ENCODE data around the gene P4HA2. TPM values are rescaled to one million over a fixed set of nuclear protein-coding genes. Genes with fewer than 3 reads are reported as not detected.

P4HA2 gene
- total RNA-seq, 1 experiment from 2014 or later = 222 TPM

DNA sequence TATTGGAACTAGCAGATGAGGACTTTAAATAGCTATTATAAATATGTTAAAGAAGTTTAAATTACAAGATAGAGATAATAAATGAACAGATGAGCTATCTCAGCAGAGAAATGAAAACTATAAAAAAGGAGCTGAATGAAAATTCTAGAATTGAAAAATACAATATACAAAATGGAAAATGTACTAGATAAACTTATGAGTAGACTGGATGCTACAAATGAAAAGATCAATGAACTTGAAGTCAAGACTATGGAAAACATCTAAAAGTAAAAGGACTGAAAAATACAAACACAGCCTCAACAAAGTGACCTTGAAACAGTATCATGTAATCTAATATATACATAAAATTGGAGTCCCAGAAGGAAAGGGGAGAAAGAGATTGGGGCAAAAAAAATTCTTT, 19.2 kb upstream of the P4HA2 start:
- H3K36me3 ChIP-seq = no peaks in the 10 kb centered on the region
- H3K4me3 ChIP-seq = no peak overlapping the region
- H3K9me3 ChIP-seq (replicated peaks) = no peaks in the 10 kb centered on the region
- H3K4me1 ChIP-seq (replicated peaks) = 0 out of 2 replicates have a peak, but pooled peaks cover 3% of the 10 kb centered on the region
- H3K27ac ChIP-seq = no peak overlapping the region
- H3K27me3 ChIP-seq (replicated peaks) = no peaks in the 10 kb centered on the region
- no peak for DNase-seq (ENCODE audit: low read depth in 1 of 2, low spot score in 2 of 2)

DNA sequence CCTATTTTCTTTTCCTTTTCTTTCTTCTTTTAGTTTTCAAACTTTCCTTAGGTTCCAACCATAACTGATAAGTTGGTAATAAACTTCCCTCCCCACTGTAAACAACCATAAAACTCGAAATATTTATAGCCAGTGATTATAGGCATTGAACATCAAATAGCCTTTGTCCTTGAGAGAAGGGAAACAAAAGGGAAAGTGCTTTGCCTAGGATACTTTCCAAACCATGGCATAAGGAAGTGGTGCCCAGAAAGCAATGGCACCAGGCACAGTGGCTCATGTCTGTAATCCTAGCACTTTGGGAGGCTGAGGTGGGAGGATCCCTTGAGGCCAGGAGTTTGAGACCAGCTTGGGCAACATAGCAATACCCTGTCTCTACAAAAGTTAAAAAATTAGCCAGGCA, 17.9 kb upstream of the P4HA2 start:
- Histone ChIP-seq H3K9me3 (replicated peaks) (no peaks in the 10 kb centered on the region), H3K4me1 (replicated peaks) (no peaks in the 10 kb centered on the region), H3K27ac (no peak overlapping the region), H3K4me3 (no peak overlapping the region), H3K36me3 (no peaks in the 10 kb centered on the region), H3K27me3 (replicated peaks) (no peaks in the 10 kb centered on the region)
- no peak for DNase-seq (ENCODE audit: low read depth in 1 of 2, low spot score in 2 of 2)

DNA sequence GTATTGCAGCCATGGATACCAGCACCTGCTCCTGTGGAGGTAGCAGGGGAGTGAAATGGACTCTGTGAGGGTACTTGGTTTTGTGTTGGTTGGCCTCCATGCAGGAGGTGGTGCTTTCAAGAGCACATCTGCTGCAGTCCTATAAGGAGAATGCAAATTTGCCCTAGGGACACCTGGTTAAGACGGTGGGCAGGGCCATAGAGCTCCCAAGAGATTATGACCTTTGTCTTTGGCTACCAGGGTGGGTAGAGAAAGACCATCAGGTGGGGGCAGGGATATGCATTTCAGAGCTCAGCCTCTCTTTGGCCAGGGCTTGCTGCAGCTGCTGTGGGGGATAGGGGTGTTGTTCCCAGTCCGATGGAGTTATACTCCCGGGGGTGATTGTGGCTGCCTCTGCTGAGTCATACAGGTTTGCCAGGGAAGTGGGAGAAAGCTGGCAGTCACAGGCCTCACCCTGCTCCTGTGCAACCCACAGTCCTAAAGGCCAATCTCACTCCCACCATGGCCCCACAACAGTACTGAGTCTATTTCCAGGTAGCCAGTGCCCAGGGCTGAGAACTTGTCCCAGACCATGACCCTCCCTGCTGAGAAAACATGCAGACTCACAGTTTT, 15.8 kb upstream of the P4HA2 start:
- no peaks in the 10 kb centered on the region for H3K27me3 ChIP-seq (replicated peaks)
- DNase-seq (ENCODE audit: low read depth in 1 of 2, low spot score in 2 of 2) = peak in 1 of 2 experiments; percentile 39
- no peaks in the 10 kb centered on the region for H3K9me3 ChIP-seq (replicated peaks)
- no peak overlapping the region for H3K4me3 ChIP-seq
- H3K27ac ChIP-seq = no peak overlapping the region
- no peaks in the 10 kb centered on the region for H3K4me1 ChIP-seq (replicated peaks)
- H3K36me3 ChIP-seq = no peaks in the 10 kb centered on the region

DNA sequence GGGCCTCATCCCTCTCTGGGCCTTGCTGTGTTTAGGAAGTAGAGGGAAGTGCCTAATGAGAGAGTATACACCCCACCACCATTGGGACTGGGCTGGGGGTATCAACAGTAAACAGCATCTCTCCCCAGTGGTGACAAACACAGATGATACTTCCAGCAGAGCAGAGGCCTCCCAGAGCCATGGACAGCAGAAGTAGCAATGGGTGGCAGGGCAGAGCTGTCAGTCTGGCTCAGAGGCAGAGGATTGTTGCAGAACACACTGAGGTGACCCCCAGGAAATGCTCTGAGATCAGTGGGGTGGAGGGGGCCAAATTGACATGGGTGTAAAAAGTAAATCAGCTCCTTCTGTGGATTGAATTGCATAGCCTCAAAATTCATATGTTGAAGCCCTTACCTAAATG, 12.1 kb upstream of the P4HA2 start:
- Histone ChIP-seq H3K4me3 (no peak overlapping the region), H3K9me3 (replicated peaks) (no peaks in the 10 kb centered on the region), H3K27me3 (replicated peaks) (no peaks in the 10 kb centered on the region), H3K36me3 (no peaks in the 10 kb centered on the region), H3K4me1 (replicated peaks) (no peaks in the 10 kb centered on the region), H3K27ac (no peak overlapping the region)
- no peak for DNase-seq (ENCODE audit: low read depth in 1 of 2, low spot score in 2 of 2)

DNA sequence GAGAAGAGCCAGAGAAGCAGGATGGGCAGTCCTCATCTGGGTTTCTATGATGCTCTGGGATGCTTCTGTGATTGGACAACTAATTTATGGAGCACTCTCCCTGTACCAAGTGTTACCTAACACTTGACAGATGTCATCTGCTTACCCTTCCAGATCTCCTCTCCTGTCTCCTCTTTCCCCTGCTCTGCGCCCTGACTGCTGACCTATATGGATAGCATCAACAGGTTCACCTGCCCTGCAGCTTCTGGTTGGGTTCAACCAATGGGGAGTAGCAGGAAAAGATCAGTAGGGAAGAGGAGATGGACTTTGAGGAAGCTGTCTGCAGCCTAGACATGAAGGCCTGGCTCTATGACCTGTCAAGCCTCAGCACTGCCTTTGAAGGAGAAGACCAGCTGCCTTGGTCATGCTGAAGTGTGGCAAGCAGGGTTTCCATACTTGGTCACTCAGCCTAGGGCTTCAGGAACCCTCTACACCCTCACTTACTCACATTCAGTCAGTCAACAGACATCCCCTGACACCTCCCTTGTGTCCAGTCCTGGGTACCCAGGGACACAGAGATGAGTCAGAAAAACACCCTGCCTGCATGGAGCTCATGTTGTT, 11.3 kb upstream of the P4HA2 start:
- no peak overlapping the region for H3K27ac ChIP-seq
- DNase-seq (ENCODE audit: low read depth in 1 of 2, low spot score in 2 of 2) = no peak
- no peaks in the 10 kb centered on the region for H3K27me3 ChIP-seq (replicated peaks)
- H3K4me3 ChIP-seq = no peak overlapping the region
- H3K36me3 ChIP-seq = no peaks in the 10 kb centered on the region
- H3K4me1 ChIP-seq (replicated peaks) = no peaks in the 10 kb centered on the region
- no peaks in the 10 kb centered on the region for H3K9me3 ChIP-seq (replicated peaks)

DNA sequence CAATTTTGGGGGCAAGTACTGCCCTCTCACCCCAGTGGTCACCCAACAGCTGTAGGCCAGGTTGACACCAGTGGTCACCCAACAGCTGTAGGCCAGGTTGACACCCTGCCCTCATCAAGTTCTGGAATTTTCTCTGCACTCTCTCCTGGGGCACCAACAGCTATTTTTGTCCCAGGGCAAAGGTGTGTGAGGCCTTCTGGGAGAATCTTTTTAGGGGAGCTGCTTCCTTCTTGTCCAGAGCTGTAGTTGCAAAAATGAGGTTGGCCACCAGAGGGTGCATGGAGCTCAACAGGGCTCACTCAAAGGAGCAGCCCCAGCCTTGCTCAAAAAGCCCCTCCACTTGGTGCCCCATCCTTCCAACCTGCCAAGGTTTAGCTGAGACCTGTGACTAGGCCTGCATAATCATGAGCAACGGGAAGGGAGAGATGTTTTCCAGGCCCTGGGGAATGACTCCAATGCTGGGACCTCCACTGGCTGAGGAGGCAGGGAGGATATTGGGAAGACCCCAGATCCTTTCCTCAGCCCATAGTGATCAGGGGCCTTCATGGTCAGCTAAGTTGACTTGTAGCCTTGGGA, 10.6 kb upstream of the P4HA2 start:
- peak; percentile 69 to 87 for DNase-seq (ENCODE audit: low read depth in 1 of 2, low spot score in 2 of 2)
- H3K36me3 ChIP-seq = no peaks in the 10 kb centered on the region
- H3K4me3 ChIP-seq = no peak overlapping the region
- H3K4me1 ChIP-seq (replicated peaks) = no peaks in the 10 kb centered on the region
- no peaks in the 10 kb centered on the region for H3K9me3 ChIP-seq (replicated peaks)
- no peaks in the 10 kb centered on the region for H3K27me3 ChIP-seq (replicated peaks)
- H3K27ac ChIP-seq = no peak overlapping the region

DNA sequence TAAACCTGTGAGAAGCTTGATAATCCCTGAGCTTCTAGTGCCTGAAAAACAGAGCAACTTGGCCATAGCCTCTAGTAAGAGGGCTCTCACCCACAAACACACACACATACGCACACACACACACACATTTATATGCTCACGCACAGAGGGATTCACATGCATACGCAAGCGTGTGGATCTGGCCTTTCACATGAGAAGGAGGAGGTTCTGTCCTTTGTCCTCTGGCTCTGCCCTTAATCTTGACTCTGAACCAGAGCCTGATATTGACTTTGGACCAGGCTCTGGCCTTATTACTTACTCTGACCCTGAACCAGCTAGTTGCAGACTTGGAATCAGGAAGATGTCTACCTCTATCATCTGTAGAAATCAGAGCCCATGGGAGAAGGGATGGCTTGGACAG, 10.0 kb upstream of the P4HA2 start:
- H3K4me1 ChIP-seq (replicated peaks) = no peaks in the 10 kb centered on the region

DNA sequence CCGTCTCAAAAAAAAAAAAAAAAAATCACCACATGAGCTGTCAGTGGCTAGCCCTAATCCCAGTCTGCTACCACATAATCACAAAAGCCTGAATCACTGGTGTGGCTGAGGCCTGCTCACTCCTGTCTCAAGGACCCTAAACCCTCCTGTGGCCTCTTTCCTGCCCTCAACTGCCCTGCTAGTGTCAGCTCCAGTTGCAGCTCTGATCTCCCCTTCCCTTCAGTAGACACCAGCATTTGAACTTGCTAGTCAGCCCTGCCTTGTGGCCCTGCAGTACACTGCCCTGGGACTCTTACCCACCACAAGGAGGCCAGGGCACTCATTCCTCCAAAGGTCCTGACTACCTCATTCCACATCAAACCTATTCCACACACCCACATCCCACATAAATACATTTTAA, 9.5 kb upstream of the P4HA2 start:
- DNase-seq (ENCODE audit: low read depth in 1 of 2, low spot score in 2 of 2) = no peak

More for the DNA sequence above, 10.0 kb upstream of the P4HA2 start:
- no peak overlapping the region for H3K4me3 ChIP-seq
- no peak overlapping the region for H3K27ac ChIP-seq
- H3K27me3 ChIP-seq (replicated peaks) = no peaks in the 10 kb centered on the region
- DNase-seq (ENCODE audit: low read depth in 1 of 2, low spot score in 2 of 2) = no peak
- H3K36me3 ChIP-seq = no peaks in the 10 kb centered on the region
- H3K9me3 ChIP-seq (replicated peaks) = no peaks in the 10 kb centered on the region

DNA sequence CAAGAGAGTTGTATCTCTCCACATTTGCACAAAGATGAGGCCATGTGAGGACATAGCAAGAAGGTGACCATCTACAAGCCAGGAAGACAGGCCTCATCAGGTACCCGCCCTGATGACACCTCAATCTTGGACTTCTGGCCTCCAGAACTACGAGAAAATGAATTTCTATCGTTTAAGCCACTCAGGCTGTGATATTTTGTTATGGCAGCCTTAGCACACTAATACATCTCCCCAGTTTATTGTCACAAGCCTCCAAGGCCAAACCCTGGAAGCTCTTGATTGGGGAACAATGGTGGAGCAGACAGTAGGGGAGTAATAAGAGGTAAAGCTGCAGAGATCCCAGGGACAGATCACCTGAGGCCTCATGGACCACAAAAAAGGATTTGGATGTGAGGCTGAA, 7.7 kb upstream of the P4HA2 start:
- H3K27ac ChIP-seq = no peak overlapping the region
- no peaks in the 10 kb centered on the region for H3K4me1 ChIP-seq (replicated peaks)
- H3K9me3 ChIP-seq (replicated peaks) = no peaks in the 10 kb centered on the region
- H3K27me3 ChIP-seq (replicated peaks) = no peaks in the 10 kb centered on the region
- H3K36me3 ChIP-seq = no peaks in the 10 kb centered on the region
- no peak overlapping the region for H3K4me3 ChIP-seq
- no peak for DNase-seq (ENCODE audit: low read depth in 1 of 2, low spot score in 2 of 2)

More for the DNA sequence above, 9.5 kb upstream of the P4HA2 start:
- no peak overlapping the region for H3K4me3 ChIP-seq
- no peaks in the 10 kb centered on the region for H3K4me1 ChIP-seq (replicated peaks)
- no peak overlapping the region for H3K27ac ChIP-seq
- H3K27me3 ChIP-seq (replicated peaks) = no peaks in the 10 kb centered on the region
- no peaks in the 10 kb centered on the region for H3K9me3 ChIP-seq (replicated peaks)
- no peaks in the 10 kb centered on the region for H3K36me3 ChIP-seq

DNA sequence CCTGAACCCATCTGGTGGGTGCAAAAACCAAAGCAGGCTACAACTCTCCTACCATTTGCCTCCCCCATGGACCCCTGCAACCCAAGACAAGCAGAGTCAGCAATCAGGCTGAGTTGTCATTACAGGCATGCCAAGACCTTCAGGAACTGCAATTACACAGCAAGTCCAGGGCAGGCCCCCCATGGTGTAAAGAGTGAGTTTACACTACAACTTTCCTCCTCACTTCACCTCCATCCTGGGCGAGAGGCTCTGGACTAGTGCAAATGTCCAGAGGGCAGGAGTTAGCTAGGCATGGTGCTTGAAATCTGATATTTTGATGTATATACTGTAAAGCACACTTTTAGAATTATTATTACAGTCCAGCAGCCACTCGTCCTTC, 7.0 kb upstream of the P4HA2 start:
- Histone ChIP-seq H3K9me3 (replicated peaks) (no peaks in the 10 kb centered on the region), H3K4me1 (replicated peaks) (no peaks in the 10 kb centered on the region), H3K36me3 (no peaks in the 10 kb centered on the region), H3K27me3 (replicated peaks) (no peaks in the 10 kb centered on the region), H3K27ac (no peak overlapping the region), H3K4me3 (no peak overlapping the region)
- DNase-seq (ENCODE audit: low read depth in 1 of 2, low spot score in 2 of 2) = no peak

DNA sequence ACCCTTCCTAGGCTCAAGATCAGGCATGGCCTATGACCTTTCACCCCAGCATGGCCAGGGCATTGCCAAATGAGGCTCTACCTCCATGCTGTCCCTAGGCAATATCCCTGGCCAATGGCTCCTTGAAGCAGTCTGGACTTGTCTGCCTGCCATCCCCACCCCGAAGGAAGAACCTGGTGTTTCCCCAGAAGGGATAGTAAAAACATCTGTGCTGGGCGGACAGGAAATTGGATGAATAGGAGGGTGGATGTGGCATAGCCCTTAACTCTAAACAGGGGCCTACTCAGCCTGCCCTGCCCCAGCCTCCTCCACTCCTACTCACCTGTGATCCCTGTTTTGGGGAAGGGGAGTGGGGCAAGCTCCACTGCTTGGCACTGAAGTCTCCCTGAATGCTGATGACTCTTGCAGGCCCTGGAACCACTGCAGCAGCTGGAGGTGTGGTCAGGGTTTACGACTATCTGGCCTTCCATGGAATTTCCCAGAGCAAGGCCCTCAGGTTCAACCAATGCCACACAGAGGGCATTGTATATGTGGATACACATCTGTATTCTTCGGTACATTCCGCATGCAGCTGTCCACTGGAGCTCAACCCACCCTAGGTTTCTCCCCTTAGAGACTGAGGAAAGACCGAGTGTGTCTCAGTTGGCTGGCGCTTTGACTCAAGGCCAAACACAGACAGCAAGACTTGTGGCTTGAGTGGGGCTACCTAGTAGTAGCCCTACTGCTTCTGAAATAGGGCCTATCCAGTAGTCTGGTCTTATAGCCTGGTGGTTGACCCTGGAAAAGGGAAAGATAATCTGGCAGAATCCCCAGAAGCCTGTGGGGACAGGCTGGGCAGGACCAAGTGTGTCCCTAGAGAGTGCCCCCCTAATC, 6.4 kb upstream of the P4HA2 start:
- Histone ChIP-seq H3K9me3 (replicated peaks) (no peaks in the 10 kb centered on the region), H3K4me1 (replicated peaks) (no peaks in the 10 kb centered on the region), H3K27me3 (replicated peaks) (no peaks in the 10 kb centered on the region), H3K27ac (no peak overlapping the region), H3K4me3 (no peak overlapping the region), H3K36me3 (no peaks in the 10 kb centered on the region)
- no peak for DNase-seq (ENCODE audit: low read depth in 1 of 2, low spot score in 2 of 2)

DNA sequence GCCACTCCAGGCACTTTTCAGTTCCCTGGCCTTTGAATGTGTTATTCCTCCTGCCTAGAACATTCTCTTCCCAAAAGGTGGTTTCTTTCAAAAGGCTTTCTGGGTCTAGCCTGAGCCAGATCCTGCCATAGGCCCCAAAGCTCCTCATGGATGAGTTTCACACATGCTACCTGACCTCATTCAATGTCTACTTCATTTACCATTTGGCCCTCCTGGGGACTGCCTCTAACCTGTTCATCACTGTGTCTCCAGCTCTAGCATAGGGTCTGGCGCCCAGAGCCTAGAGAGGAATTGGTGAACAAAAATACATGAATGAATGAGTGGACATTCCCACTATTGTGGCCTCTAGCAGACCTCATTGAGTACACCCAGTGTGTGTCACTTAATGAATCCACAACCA, 5.4 kb upstream of the P4HA2 start:
- DNase-seq (ENCODE audit: low read depth in 1 of 2, low spot score in 2 of 2) = no peak
- H3K36me3 ChIP-seq = no peaks in the 10 kb centered on the region
- no peak overlapping the region for H3K27ac ChIP-seq
- H3K9me3 ChIP-seq (replicated peaks) = no peaks in the 10 kb centered on the region
- peaks cover 2% of the 10 kb centered on the region for H3K4me1 ChIP-seq (replicated peaks)
- no peak overlapping the region for H3K4me3 ChIP-seq
- no peaks in the 10 kb centered on the region for H3K27me3 ChIP-seq (replicated peaks)

DNA sequence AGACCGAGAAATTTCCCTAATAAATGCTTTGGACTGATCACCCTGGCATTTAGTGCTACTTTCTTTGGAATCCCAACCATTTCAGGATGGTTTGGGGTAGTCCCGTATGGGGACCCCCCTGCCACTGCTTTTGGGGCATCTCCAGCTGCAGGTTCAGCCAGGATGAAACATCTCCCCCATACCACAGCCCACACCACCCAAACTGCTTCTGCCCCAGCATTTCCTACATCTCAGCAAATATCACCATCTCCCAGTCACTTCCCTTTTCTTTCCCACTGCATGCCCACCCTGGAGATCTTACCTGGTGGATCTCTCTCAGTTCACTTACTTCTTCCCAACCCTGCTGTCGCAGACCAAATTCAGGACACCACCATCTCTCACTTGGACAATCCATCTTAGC, 4.8 kb upstream of the P4HA2 start:
- H3K9me3 ChIP-seq (replicated peaks) = no peaks in the 10 kb centered on the region
- H3K4me1 ChIP-seq (replicated peaks) = peaks cover 5% of the 10 kb centered on the region
- peaks cover 2% of the 10 kb centered on the region; the same call in 1 of the 2 replicates for H3K36me3 ChIP-seq
- H3K4me3 ChIP-seq = no peak overlapping the region
- no peak overlapping the region for H3K27ac ChIP-seq
- no peaks in the 10 kb centered on the region for H3K27me3 ChIP-seq (replicated peaks)
- DNase-seq (ENCODE audit: low read depth in 1 of 2, low spot score in 2 of 2) = no peak

DNA sequence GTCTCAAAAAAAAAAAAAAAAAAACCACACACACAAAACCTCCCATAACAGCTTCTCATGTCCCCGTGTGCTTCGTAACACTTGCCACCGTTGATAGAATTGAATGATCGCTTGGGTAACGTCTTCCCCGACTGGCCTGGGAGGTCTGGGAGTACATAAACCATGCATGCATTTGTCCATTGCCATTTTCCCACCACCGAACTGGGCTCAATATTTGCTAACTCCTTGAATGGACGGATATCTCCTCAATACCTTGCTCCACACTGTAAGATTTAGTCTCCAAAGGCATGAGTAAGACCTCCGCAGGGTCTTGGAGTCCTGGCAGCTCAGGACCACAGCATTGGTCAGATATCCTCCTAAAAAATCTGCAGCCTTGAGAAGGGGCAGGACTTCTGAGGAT, 3.2 kb upstream of the P4HA2 start:
- Histone ChIP-seq H3K4me1 (replicated peaks) (peaks cover 20% of the 10 kb centered on the region), H3K27ac (no peak overlapping the region), H3K9me3 (replicated peaks) (no peaks in the 10 kb centered on the region), H3K27me3 (replicated peaks) (no peaks in the 10 kb centered on the region), H3K36me3 (peaks cover 9% of the 10 kb centered on the region), H3K4me3 (no peak overlapping the region)
- no peak for DNase-seq (ENCODE audit: low read depth in 1 of 2, low spot score in 2 of 2)
